Tibial nerve (tissue), 4 donors: ENCODE results near the gene CACNA1B. TPM values are rescaled to one million over a fixed set of nuclear protein-coding genes. Genes with fewer than 3 reads are reported as not detected.

ENCODE experiments used
- DNase-seq, 2 donors: peaks; one replicate each; pipeline ENCODE4 v3.0.0-alpha.2; 2019; ENCODE audit warnings: low spot score in 2 of 2
- H3K27ac ChIP-seq, 4 donors: fragments of 200-600 bp; sonication (generic) in 3 of 4; one replicate each; pipeline ENCODE4 v1.5.1; 2017 to 2019; ENCODE audit warnings: mild to moderate bottlenecking in 1 of 4
- H3K27me3 ChIP-seq, 2 donors: fragments of 200-600 bp; sonication (generic) in 1 of 2; one replicate each; pipeline versions ENCODE4 v1.5.1 to v1.6.0; 2017 to 2019
- H3K36me3 ChIP-seq, 3 donors: fragments of 200-600 bp; sonication (generic); one replicate each; pipeline ENCODE4 v1.5.1; 2018 to 2019
- H3K4me1 ChIP-seq, 4 donors: fragments of 200-600 bp; sonication (generic) in 3 of 4; one replicate each; pipeline ENCODE4 v1.5.1; 2017 to 2019
- H3K4me3 ChIP-seq, 4 donors: fragments of 200-600 bp; sonication (generic) in 3 of 4; one replicate each; pipeline ENCODE4 v1.5.1; 2017 to 2019; ENCODE audit warnings: mild to moderate bottlenecking in 1 of 4, moderate library complexity in 1 of 4
- H3K9me3 ChIP-seq, 4 donors: fragments of 200-600 bp; sonication (generic) in 3 of 4; one replicate each; pipeline ENCODE4 v1.5.1; 2017 to 2019
- CTCF ChIP-seq, 5 experiments: fragments of 200-600 bp in 3 of 5; fragments of 450-650 bp in 2 of 5; sonication (generic) in 3 of 5; IDR thresholded peaks; one replicate each; pipeline ENCODE4 v1.5.1; 2016 to 2019; ENCODE audit warnings: antibody characterized with exemption in 5 of 5, mild to moderate bottlenecking in 3 of 5, moderate library complexity in 2 of 5
- EP300 ChIP-seq, 2 donors: sonication (generic); formaldehyde crosslinking; IDR thresholded peaks; one replicate each; pipeline ENCODE4 v1.6.1; 2017; ENCODE audit warnings: antibody characterized with exemption in 2 of 2, mild to moderate bottlenecking in 1 of 2
- POLR2A ChIP-seq, 2 donors: fragments of 450-650 bp; IDR thresholded peaks; one replicate each; pipeline ENCODE4 v1.6.1; 2017; ENCODE audit warnings: antibody characterized with exemption in 2 of 2, mild to moderate bottlenecking in 2 of 2, moderate library complexity in 2 of 2
- WGBS, 2 donors: methylation state at CpG; one replicate each; pipeline ENCODE4 v1.1.5; 2018; 5-methylcytosine and 5-hydroxymethylcytosine counted together
- total RNA-seq, 4 donors: library from RNA; depleted of rRNA; stranded (reverse); fragments of >200 nt; gene quantifications; one replicate each; pipeline ENCODE4 v1.1.0, GENCODE V29; 2016

The CACNA1B gene
- total RNA-seq, 4 donors from 2014 or later: under 0.01 TPM; not detected in 2

- Histone ChIP-seq H3K36me3 (no peaks in the 10 kb centered on the region), H3K27ac (no peak overlapping the region), H3K27me3 (no peaks in the 10 kb centered on the region), H3K4me3 (no peak overlapping the region), H3K4me1 (no peaks in the 10 kb centered on the region), H3K9me3 (peaks cover 0 to 4% (median 0%) of the 10 kb centered on the region in 4 donors)
- TF ChIP-seq EP300 (IDR thresholded peaks at IDR 0.05): no peak
- no peak for TF ChIP-seq CTCF (IDR thresholded peaks at IDR 0.05)
- no peak for TF ChIP-seq POLR2A (IDR thresholded peaks at IDR 0.05)
- no peak for DNase-seq
- WGBS, 2 donors: 91 to 96% methylated on average over 3 to 4 of the region's 4 CpGs
Observed at GRCh38 chr9:138052322-138052615, 174.7 kb downstream of the CACNA1B start.

GRCh38 chr9:138052635-138053320 is 175.2 kb downstream of the CACNA1B start:
- no peaks in the 10 kb centered on the region for H3K27me3 ChIP-seq
- 82 to 86% methylated on average over 9 to 12 of the region's 12 CpGs for WGBS, 2 donors
- no peak for DNase-seq
- H3K36me3 ChIP-seq: no peaks in the 10 kb centered on the region
- no peaks in the 10 kb centered on the region for H3K4me1 ChIP-seq
- no peak overlapping the region for H3K27ac ChIP-seq
- no peak overlapping the region for H3K4me3 ChIP-seq
- peaks cover 0 to 4% (median 0%) of the 10 kb centered on the region in 4 donors for H3K9me3 ChIP-seq
- TF ChIP-seq CTCF (IDR thresholded peaks at IDR 0.05) (no peak), EP300 (IDR thresholded peaks at IDR 0.05) (no peak), POLR2A (IDR thresholded peaks at IDR 0.05) (no peak)

- Histone ChIP-seq H3K27me3 (no peaks in the 10 kb centered on the region), H3K9me3 (peaks cover 0 to 4% (median 0%) of the 10 kb centered on the region in 4 donors), H3K27ac (no peak overlapping the region), H3K36me3 (no peaks in the 10 kb centered on the region), H3K4me1 (no peaks in the 10 kb centered on the region), H3K4me3 (no peak overlapping the region)
- WGBS, 2 donors: 67 to 78% methylated on average over 7 of the region's 7 CpGs
- TF ChIP-seq CTCF (IDR thresholded peaks at IDR 0.05) (no peak), POLR2A (IDR thresholded peaks at IDR 0.05) (no peak), EP300 (IDR thresholded peaks at IDR 0.05) (no peak)
- DNase-seq: no peak
Observed at GRCh38 chr9:138053321-138053868, 175.8 kb downstream of the CACNA1B start.

GRCh38 chr9:138053996-138054752 is 176.6 kb downstream of the CACNA1B start:
- WGBS, 2 donors: 64 to 74% methylated on average over 10 to 14 of the region's 16 CpGs

More at GRCh38 chr9:138053996-138054752, 176.6 kb downstream of the CACNA1B start:
- Histone ChIP-seq H3K36me3 (no peaks in the 10 kb centered on the region), H3K27me3 (no peaks in the 10 kb centered on the region), H3K27ac (no peak overlapping the region), H3K4me3 (no peak overlapping the region), H3K4me1 (no peaks in the 10 kb centered on the region), H3K9me3 (peaks cover 0 to 4% (median 0%) of the 10 kb centered on the region in 4 donors)
- no peak for DNase-seq
- TF ChIP-seq CTCF (IDR thresholded peaks at IDR 0.05) (no peak), EP300 (IDR thresholded peaks at IDR 0.05) (no peak), POLR2A (IDR thresholded peaks at IDR 0.05) (no peak)
